GM23338 (cell line): ENCODE data around the gene YIPF1.

Experiments
- CREB1 ChIP-seq: fragments of 250-450 bp; sonication (Bioruptor Pico); IDR thresholded peaks from 2 replicates; pipeline ENCODE4 v1.5.0; 2020; ENCODE audit warnings: low read depth, mild to moderate bottlenecking, moderate library complexity
- EZH2 ChIP-seq: fragments of 200-600 bp; sonication (generic); IDR thresholded peaks from one replicate; pipeline ENCODE4 v1.8.0; 2017; ENCODE audit warnings: antibody characterized with exemption, mild to moderate bottlenecking, low read depth; ENCODE audit not compliant: unreplicated experiment
- EZH2phosphoT487 ChIP-seq: fragments of 200-600 bp; sonication (generic); IDR thresholded peaks from one replicate; pipeline ENCODE4 v1.8.1; 2018; ENCODE audit warnings: antibody characterized with exemption; ENCODE audit not compliant: unreplicated experiment
- JUNB ChIP-seq: IDR thresholded peaks from one replicate; pipeline ENCODE4 v1.6.1; 2016; ENCODE audit warnings: antibody characterized with exemption; ENCODE audit not compliant: unreplicated experiment
- POLR2AphosphoS5 ChIP-seq: IDR thresholded peaks from 2 replicates; pipeline ENCODE4 v1.6.1; 2016; ENCODE audit warnings: antibody characterized with exemption, low read depth
- TF ChIP-seq, protein P1 (sequence below), 2 experiments: fragments of 200-600 bp in 1 of 2; sonication (generic) in 1 of 2; conservative IDR thresholded peaks; 2 replicates each; pipeline versions ENCODE4 v1.5.1 to v1.6.1; 2016 to 2017; ENCODE audit warnings: antibody characterized with exemption in 2 of 2, low read depth in 2 of 2, mild to moderate bottlenecking in 2 of 2, moderate library complexity in 1 of 2

DNA sequence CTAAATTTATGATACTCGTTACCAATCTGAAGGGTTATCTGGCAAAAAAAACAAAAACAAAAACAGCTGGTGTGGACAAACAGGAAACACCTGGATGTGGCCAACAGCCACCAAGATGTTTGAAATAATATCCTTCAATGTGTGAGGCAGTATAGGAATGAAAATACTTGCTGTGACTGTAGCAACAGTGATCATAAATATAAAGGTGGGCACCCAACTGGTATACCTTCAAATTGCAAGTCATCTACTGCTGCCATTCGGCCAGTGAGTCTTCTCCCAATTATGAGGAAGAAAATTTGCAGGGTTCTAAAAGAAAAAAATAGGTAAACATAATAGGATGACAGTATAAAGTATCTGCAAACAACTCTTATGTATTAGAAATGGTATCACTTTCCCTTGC is 916 bp downstream of the YIPF1 start:
- TF ChIP-seq, protein P1, sequence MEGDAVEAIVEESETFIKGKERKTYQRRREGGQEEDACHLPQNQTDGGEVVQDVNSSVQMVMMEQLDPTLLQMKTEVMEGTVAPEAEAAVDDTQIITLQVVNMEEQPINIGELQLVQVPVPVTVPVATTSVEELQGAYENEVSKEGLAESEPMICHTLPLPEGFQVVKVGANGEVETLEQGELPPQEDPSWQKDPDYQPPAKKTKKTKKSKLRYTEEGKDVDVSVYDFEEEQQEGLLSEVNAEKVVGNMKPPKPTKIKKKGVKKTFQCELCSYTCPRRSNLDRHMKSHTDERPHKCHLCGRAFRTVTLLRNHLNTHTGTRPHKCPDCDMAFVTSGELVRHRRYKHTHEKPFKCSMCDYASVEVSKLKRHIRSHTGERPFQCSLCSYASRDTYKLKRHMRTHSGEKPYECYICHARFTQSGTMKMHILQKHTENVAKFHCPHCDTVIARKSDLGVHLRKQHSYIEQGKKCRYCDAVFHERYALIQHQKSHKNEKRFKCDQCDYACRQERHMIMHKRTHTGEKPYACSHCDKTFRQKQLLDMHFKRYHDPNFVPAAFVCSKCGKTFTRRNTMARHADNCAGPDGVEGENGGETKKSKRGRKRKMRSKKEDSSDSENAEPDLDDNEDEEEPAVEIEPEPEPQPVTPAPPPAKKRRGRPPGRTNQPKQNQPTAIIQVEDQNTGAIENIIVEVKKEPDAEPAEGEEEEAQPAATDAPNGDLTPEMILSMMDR (conservative IDR thresholded peaks at IDR 0.05; ENCODE audit: low read depth in 2 of 2) = no peak
- TF ChIP-seq JUNB (no peak), POLR2AphosphoS5 (no peak), EZH2 (no peak), EZH2phosphoT487 (no peak), CREB1 (CRISPR knock-in tag) (no peak)
